Hepatocyte (in vitro differentiated cells): Measurements from ENCODE around the gene SLBP. TPM values are rescaled to one million over a fixed set of nuclear protein-coding genes. Genes with fewer than 3 reads are reported as not detected.

Experiments used
- DNase-seq: peaks from one replicate; pipeline ENCODE4 v3.0.0-alpha.2; 2016; ENCODE audit warnings: low spot score
- H2AFZ ChIP-seq: fragments of 200-600 bp; sonication (generic); 2 replicates; pipeline ENCODE4 v1.6.0; 2016; ENCODE audit warnings: antibody characterized with exemption, mild to moderate bottlenecking
- H3K27ac ChIP-seq: fragments of 200-600 bp; sonication (generic); 2 replicates; pipeline ENCODE4 v1.5.1; 2016; ENCODE audit warnings: mild to moderate bottlenecking
- H3K27me3 ChIP-seq: fragments of 200-600 bp; sonication (generic); 2 replicates; pipeline ENCODE4 v1.6.1; 2016
- H3K36me3 ChIP-seq: fragments of 200-600 bp; sonication (generic); replicated peaks from 2 replicates; pipeline ENCODE4 v1.5.1; 2016; ENCODE audit warnings: low read depth; ENCODE audit not compliant: insufficient read depth
- H3K4me1 ChIP-seq: fragments of 200-600 bp; sonication (generic); 2 replicates; pipeline ENCODE4 v1.5.1; 2016; ENCODE audit warnings: mild to moderate bottlenecking, moderate library complexity; ENCODE audit not compliant: insufficient read depth
- H3K4me2 ChIP-seq: fragments of 200-600 bp; sonication (generic); 2 replicates; pipeline ENCODE4 v1.6.0; 2016
- H3K4me3 ChIP-seq: fragments of 200-600 bp; sonication (generic); 2 replicates; pipeline ENCODE4 v1.5.1; 2016; ENCODE audit warnings: mild to moderate bottlenecking
- H3K79me2 ChIP-seq: fragments of 200-600 bp; sonication (generic); 2 replicates; pipeline ENCODE4 v1.6.0; 2017; ENCODE audit warnings: mild to moderate bottlenecking
- H3K9me2 ChIP-seq: fragments of 200-600 bp; sonication (generic); replicated peaks from 2 replicates; pipeline ENCODE4 v1.6.0; 2017; ENCODE audit warnings: mild to moderate bottlenecking; ENCODE audit not compliant: insufficient read depth
- H3K9me3 ChIP-seq: fragments of 200-600 bp; sonication (generic); 2 replicates; pipeline ENCODE4 v1.5.1; 2016; ENCODE audit warnings: low read depth, mild to moderate bottlenecking
- H4K20me1 ChIP-seq: fragments of 200-600 bp; sonication (generic); 2 replicates; pipeline ENCODE4 v1.6.0; 2016; ENCODE audit warnings: mild to moderate bottlenecking; ENCODE audit not compliant: insufficient read depth, poor library complexity, severe bottlenecking
- EZH2 ChIP-seq: fragments of 200-600 bp; sonication (generic); IDR thresholded peaks from 2 replicates; pipeline ENCODE4 v1.6.1; 2016; ENCODE audit warnings: antibody characterized with exemption, mild to moderate bottlenecking, borderline replicate concordance
- EZH2phosphoT487 ChIP-seq: fragments of 200-600 bp; sonication (generic); IDR thresholded peaks from one replicate; pipeline ENCODE4 v1.6.1; 2018; ENCODE audit warnings: antibody characterized with exemption, mild to moderate bottlenecking, low read depth, moderate library complexity; ENCODE audit not compliant: unreplicated experiment, severe bottlenecking
- WGBS: methylation state at CpG from one replicate; pipeline ENCODE4 v1.1.6; 2016; ENCODE audit warnings: low lambda C conversion rate; ENCODE audit errors: missing lambda C conversion rate; 5-methylcytosine and 5-hydroxymethylcytosine counted together
- polyA plus RNA-seq: library from polyadenylated mRNA; unstranded; fragments of >200 nt; fragmentation: Nextera tagmentation; extraction: Ambion mirVana; gene quantifications from 2 replicates; pipeline ENCODE4 v1.2.1, GENCODE V29; 2016
- total RNA-seq: library from RNA; depleted of rRNA; stranded (reverse); fragments of >200 nt; gene quantifications from 2 replicates; pipeline ENCODE4 v1.2.3, GENCODE V29; 2014
- TF ChIP-seq, protein P1 (sequence below): fragments of 200-600 bp; sonication (generic); IDR thresholded peaks from 2 replicates; pipeline ENCODE4 v1.5.1; 2016; ENCODE audit warnings: antibody characterized with exemption, mild to moderate bottlenecking; ENCODE audit not compliant: poor library complexity

Gene SLBP
- total and polyA plus RNA-seq, 2 experiments from 2014 or later, result 82.5 to 84.0 TPM

DNA sequence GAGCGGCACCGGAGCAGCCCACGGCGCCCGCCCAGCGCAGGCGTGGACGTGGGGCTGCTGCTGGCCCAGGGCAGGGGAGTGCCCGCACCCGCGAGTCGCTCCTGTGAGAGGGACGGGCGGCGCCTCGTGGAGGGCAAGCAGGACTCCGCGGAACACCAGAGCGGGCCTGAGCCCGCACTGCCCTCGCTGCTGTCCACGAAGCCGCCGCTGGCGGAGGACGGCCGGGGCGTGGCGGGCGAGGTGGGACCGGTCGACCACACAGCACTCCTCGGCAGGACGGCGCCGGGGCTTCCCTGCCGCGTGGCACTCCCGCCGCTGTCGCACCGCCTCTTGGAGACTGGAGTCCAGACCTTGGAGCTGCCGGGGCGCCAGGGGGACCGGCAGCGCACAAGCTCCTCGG is 57.0 kb downstream of the SLBP start:
- Histone ChIP-seq H3K9me2 (no peaks in the 10 kb centered on the region), H3K27me3 (no peaks in the 10 kb centered on the region), H4K20me1 (no peaks in the 10 kb centered on the region), H3K4me1 (no peaks in the 10 kb centered on the region), H3K27ac (no peak overlapping the region), H3K4me3 (no peak overlapping the region), H2AFZ (no peak overlapping the region), H3K36me3 (no peaks in the 10 kb centered on the region), H3K79me2 (no peaks in the 10 kb centered on the region), H3K9me3 (no peaks in the 10 kb centered on the region), H3K4me2 (no peak overlapping the region)
- TF ChIP-seq EZH2, result no peak
- TF ChIP-seq, protein P1, sequence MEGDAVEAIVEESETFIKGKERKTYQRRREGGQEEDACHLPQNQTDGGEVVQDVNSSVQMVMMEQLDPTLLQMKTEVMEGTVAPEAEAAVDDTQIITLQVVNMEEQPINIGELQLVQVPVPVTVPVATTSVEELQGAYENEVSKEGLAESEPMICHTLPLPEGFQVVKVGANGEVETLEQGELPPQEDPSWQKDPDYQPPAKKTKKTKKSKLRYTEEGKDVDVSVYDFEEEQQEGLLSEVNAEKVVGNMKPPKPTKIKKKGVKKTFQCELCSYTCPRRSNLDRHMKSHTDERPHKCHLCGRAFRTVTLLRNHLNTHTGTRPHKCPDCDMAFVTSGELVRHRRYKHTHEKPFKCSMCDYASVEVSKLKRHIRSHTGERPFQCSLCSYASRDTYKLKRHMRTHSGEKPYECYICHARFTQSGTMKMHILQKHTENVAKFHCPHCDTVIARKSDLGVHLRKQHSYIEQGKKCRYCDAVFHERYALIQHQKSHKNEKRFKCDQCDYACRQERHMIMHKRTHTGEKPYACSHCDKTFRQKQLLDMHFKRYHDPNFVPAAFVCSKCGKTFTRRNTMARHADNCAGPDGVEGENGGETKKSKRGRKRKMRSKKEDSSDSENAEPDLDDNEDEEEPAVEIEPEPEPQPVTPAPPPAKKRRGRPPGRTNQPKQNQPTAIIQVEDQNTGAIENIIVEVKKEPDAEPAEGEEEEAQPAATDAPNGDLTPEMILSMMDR, result no peak
- TF ChIP-seq EZH2phosphoT487, result no peak
- DNase-seq, result no peak
- 97% methylated on average over 34 of the region's 47 CpGs for WGBS

DNA sequence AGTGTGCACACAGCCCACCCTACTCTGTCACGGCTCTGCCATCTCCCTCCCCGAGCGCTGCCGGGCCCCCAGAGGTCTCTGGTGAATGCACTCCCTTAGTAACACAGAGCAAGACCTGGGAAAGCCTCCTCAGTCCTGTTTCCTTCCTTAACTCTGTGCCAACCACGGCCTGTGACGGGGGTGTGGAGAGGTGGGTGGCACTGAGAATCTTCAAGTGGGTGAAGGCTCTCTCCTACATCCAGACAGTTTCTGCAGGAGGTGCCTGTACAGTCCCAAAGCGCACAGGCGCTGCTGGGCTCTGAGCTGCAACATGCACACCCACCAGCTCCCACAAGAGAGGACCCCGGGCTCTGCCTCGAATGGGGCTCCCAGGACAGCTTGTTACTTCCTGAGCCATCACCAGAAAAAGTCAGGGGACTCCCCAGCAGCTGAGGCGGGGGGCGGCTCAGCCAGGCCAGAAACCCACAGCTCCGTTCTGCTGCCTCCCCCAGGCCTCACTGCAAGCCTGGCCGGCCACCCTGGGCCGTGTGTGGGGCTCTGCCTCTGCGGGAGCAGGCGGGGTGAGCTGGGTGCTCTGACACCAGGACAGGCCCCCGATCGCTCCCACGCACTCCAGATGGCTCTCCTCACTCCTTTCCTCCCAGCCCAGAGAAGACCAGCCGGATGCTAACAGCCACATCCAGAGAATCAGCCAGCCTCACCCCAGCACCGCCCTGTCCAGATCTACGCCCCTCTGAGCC is 57.7 kb downstream of the SLBP start:
- DNase-seq, result no peak
- WGBS, result 94% methylated on average over 22 of the region's 23 CpGs
- no peak overlapping the region for H3K4me2 ChIP-seq

DNA sequence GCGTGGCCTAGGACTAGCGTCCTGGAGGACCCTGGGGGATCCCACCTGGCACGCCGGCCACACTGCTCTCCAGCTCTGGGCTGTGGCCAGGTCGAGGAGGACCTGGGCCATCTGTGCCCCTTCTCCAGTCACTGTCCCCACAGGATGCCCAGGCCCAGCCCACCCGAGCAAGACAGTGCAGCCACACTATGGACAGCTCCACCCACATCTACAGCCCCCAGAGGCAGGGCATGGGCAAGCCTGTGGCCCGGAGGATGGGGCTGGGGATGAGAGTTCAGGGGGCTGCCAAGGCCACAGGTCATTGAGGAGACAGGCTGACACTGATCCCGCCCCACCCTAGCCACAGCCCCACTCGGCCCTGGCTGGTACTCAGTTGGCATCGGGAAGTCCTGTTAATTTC is 58.3 kb downstream of the SLBP start:
- H3K36me3 ChIP-seq, result no peaks in the 10 kb centered on the region
- no peak for TF ChIP-seq EZH2
- no peak for TF ChIP-seq EZH2phosphoT487
- TF ChIP-seq, protein P1, result no peak

More for the DNA sequence above, 57.7 kb downstream of the SLBP start:
- no peak for TF ChIP-seq EZH2
- TF ChIP-seq, protein P1, result no peak
- TF ChIP-seq EZH2phosphoT487, result no peak
- no peak overlapping the region for H3K4me3 ChIP-seq
- H3K27ac ChIP-seq, result no peak overlapping the region
- H3K36me3 ChIP-seq, result no peaks in the 10 kb centered on the region
- no peaks in the 10 kb centered on the region for H3K27me3 ChIP-seq
- no peaks in the 10 kb centered on the region for H3K9me2 ChIP-seq
- H3K79me2 ChIP-seq, result no peaks in the 10 kb centered on the region
- no peaks in the 10 kb centered on the region for H4K20me1 ChIP-seq
- no peaks in the 10 kb centered on the region for H3K4me1 ChIP-seq
- no peaks in the 10 kb centered on the region for H3K9me3 ChIP-seq
- no peak overlapping the region for H2AFZ ChIP-seq

More for the DNA sequence above, 58.3 kb downstream of the SLBP start:
- Histone ChIP-seq H3K27ac (no peak overlapping the region), H4K20me1 (no peaks in the 10 kb centered on the region), H3K4me3 (no peak overlapping the region), H2AFZ (no peak overlapping the region), H3K9me3 (no peaks in the 10 kb centered on the region), H3K27me3 (no peaks in the 10 kb centered on the region), H3K9me2 (no peaks in the 10 kb centered on the region), H3K4me1 (no peaks in the 10 kb centered on the region), H3K4me2 (no peak overlapping the region), H3K79me2 (no peaks in the 10 kb centered on the region)
- 92% methylated on average over 8 of the region's 10 CpGs for WGBS
- DNase-seq, result no peak
